IgD-negative memory B cell (primary cell): ENCODE data around the gene CLIC1. TPM values are rescaled to one million over a fixed set of nuclear protein-coding genes. Genes with fewer than 3 reads are reported as not detected.
"Not testable (repeated sequence)": the region's sequence is repeated elsewhere in the genome, so short reads cannot be mapped to it uniquely, and the experiment has no call there.

ENCODE experiments used
- H3K27ac Mint-ChIP-seq, 3 donors: one replicate each; pipeline ENCODE4 v1.8.0; 2020 to 2022; ENCODE audit warnings: mild to moderate bottlenecking in 3 of 3, mixed read lengths in 3 of 3, moderate library complexity in 1 of 3
- H3K27me3 Mint-ChIP-seq: one replicate; pipeline ENCODE4 v1.8.0; 2021; ENCODE audit warnings: mixed read lengths
- H3K36me3 Mint-ChIP-seq: one replicate; pipeline ENCODE4 v1.8.0; 2020; ENCODE audit warnings: mild to moderate bottlenecking, mixed read lengths
- H3K4me1 Mint-ChIP-seq, 3 donors: one replicate each; pipeline ENCODE4 v1.8.0; 2020 to 2022; ENCODE audit warnings: mixed read lengths in 3 of 3, mild to moderate bottlenecking in 1 of 3
- H3K4me3 Mint-ChIP-seq, 4 donors: one replicate each; pipeline ENCODE4 v1.8.0; 2020 to 2022; ENCODE audit warnings: mild to moderate bottlenecking in 4 of 4, mixed read lengths in 4 of 4, moderate library complexity in 3 of 4
- H3K9me3 Mint-ChIP-seq, 3 donors: one replicate each; pipeline ENCODE4 v1.8.0; 2020 to 2021; ENCODE audit warnings: mixed read lengths in 3 of 3, mild to moderate bottlenecking in 1 of 3
- polyA plus RNA-seq: library from polyadenylated mRNA; unstranded; fragments of 300-500 nt; fragmentation: Illumina TruSeq; gene quantifications from one replicate; pipeline ENCODE4 v1.2.3, GENCODE V29; 2021

Gene CLIC1
- polyA plus RNA-seq, 1 donor from 2014 or later = 861 TPM

GRCh38 chr6:31711233-31711632, 25.1 kb downstream of the CLIC1 start:
- Mint-ChIP-seq H3K4me1 (peaks cover 9 to 18% (median 16%) of the 10 kb centered on the region in 3 donors), H3K27ac (no peak overlapping the region), H3K27me3 (peaks cover 8% of the 10 kb centered on the region), H3K36me3 (peaks cover 3% of the 10 kb centered on the region), H3K9me3 (no peaks in the 10 kb centered on the region), H3K4me3 (peak overlapping the region in 3 of 4 donors; percentile 52 to 85 (median 57))

GRCh38 chr6:31710523-31711219, 25.7 kb downstream of the CLIC1 start:
- Mint-ChIP-seq H3K36me3 (peaks cover 3% of the 10 kb centered on the region), H3K27ac (no peak overlapping the region), H3K4me3 (peak overlapping the region in 1 of 4 donors; percentile 85), H3K9me3 (no peaks in the 10 kb centered on the region), H3K4me1 (peaks cover 9 to 18% (median 16%) of the 10 kb centered on the region in 3 donors), H3K27me3 (peaks cover 8% of the 10 kb centered on the region)

- H3K27ac Mint-ChIP-seq, H3K36me3 Mint-ChIP-seq, H3K27me3 Mint-ChIP-seq, H3K9me3 Mint-ChIP-seq, H3K4me3 Mint-ChIP-seq: not testable (repeated sequence)
- peaks cover 9 to 18% (median 16%) of the 10 kb centered on the region in 3 donors for H3K4me1 Mint-ChIP-seq
Measured at GRCh38 chr6:31709157-31709556, 27.2 kb downstream of the CLIC1 start.

- H3K4me1 Mint-ChIP-seq = peaks cover 12 to 21% (median 17%) of the 10 kb centered on the region in 3 donors
- peaks cover 8% of the 10 kb centered on the region for H3K27me3 Mint-ChIP-seq
- H3K27ac Mint-ChIP-seq = no peak overlapping the region
- H3K4me3 Mint-ChIP-seq = no peak overlapping the region
- H3K9me3 Mint-ChIP-seq = no peaks in the 10 kb centered on the region
- H3K36me3 Mint-ChIP-seq = peaks cover 3% of the 10 kb centered on the region
Measured at GRCh38 chr6:31708224-31708623, 28.1 kb downstream of the CLIC1 start.

GRCh38 chr6:31707701-31708100, 28.6 kb downstream of the CLIC1 start:
- H3K4me3 Mint-ChIP-seq = no peak overlapping the region
- peaks cover 3% of the 10 kb centered on the region for H3K36me3 Mint-ChIP-seq
- H3K27me3 Mint-ChIP-seq = peaks cover 8% of the 10 kb centered on the region
- H3K4me1 Mint-ChIP-seq = peaks cover 14 to 21% (median 17%) of the 10 kb centered on the region in 3 donors
- H3K27ac Mint-ChIP-seq = no peak overlapping the region
- no peaks in the 10 kb centered on the region for H3K9me3 Mint-ChIP-seq

- peaks cover 3% of the 10 kb centered on the region for H3K36me3 Mint-ChIP-seq
- no peaks in the 10 kb centered on the region for H3K9me3 Mint-ChIP-seq
- peaks cover 5 to 22% (median 16%) of the 10 kb centered on the region in 3 donors for H3K4me1 Mint-ChIP-seq
- peaks cover 4% of the 10 kb centered on the region for H3K27me3 Mint-ChIP-seq
- peak within 1 kb of the TSS in 1 of 3 donors; percentile 10 for H3K27ac Mint-ChIP-seq
- peak within 1 kb of the TSS in 1 of 4 donors; percentile 42 for H3K4me3 Mint-ChIP-seq
Measured at GRCh38 chr6:31706599-31706998, 29.7 kb downstream of the CLIC1 start, which contains the start of gene LY6G6F. Gene LY6G6F (plus strand): TSS chr6:31706866. CDS start chr6:31706907, 41 bp downstream.

GRCh38 chr6:31705931-31706330, 30.4 kb downstream of the CLIC1 start:
- Mint-ChIP-seq H3K27ac (no peak overlapping the region), H3K27me3 (peaks cover 4% of the 10 kb centered on the region), H3K9me3 (no peaks in the 10 kb centered on the region), H3K4me1 (peaks cover 5 to 22% (median 17%) of the 10 kb centered on the region in 3 donors), H3K36me3 (peaks cover 3% of the 10 kb centered on the region), H3K4me3 (peak overlapping the region in 1 of 4 donors; percentile 42)

- Mint-ChIP-seq H3K27ac (peak within 1 kb of the TSS; percentile 81 to 98 (median 98)), H3K9me3 (no peaks in the 10 kb centered on the region), H3K36me3 (no peaks in the 10 kb centered on the region), H3K27me3 (no peaks in the 10 kb centered on the region), H3K4me1 (peaks cover 5 to 22% (median 13%) of the 10 kb centered on the region in 3 donors), H3K4me3 (peak within 1 kb of the TSS; percentile 82 to 99 (median 98))
Measured at GRCh38 chr6:31702819-31703716, 33.3 kb downstream of the CLIC1 start, which contains the start of gene ABHD16A. Gene ABHD16A (minus strand): TSS chr6:31703324. CDS start chr6:31703281, 43 bp downstream.

GRCh38 chr6:31702405-31702818, 33.9 kb downstream of the CLIC1 start:
- no peaks in the 10 kb centered on the region for H3K9me3 Mint-ChIP-seq
- peaks cover 5 to 22% (median 13%) of the 10 kb centered on the region in 3 donors for H3K4me1 Mint-ChIP-seq
- H3K27me3 Mint-ChIP-seq = no peaks in the 10 kb centered on the region
- peak overlapping the region; percentile 81 to 98 (median 98) for H3K27ac Mint-ChIP-seq
- H3K36me3 Mint-ChIP-seq = no peaks in the 10 kb centered on the region
- peak overlapping the region; percentile 82 to 99 (median 98) for H3K4me3 Mint-ChIP-seq

- Mint-ChIP-seq H3K4me1 (peaks cover 5 to 22% (median 13%) of the 10 kb centered on the region in 3 donors), H3K4me3 (peak overlapping the region; percentile 82 to 99 (median 98)), H3K36me3 (no peaks in the 10 kb centered on the region), H3K27ac (peak overlapping the region; percentile 81 to 98 (median 98)), H3K9me3 (no peaks in the 10 kb centered on the region), H3K27me3 (no peaks in the 10 kb centered on the region)
Measured at GRCh38 chr6:31701666-31702404, 34.5 kb downstream of the CLIC1 start.

- H3K36me3 Mint-ChIP-seq = no peaks in the 10 kb centered on the region
- peak overlapping the region; percentile 41 to 99 (median 84) for H3K4me3 Mint-ChIP-seq
- H3K4me1 Mint-ChIP-seq = peaks cover 5 to 22% (median 13%) of the 10 kb centered on the region in 3 donors
- H3K27me3 Mint-ChIP-seq = no peaks in the 10 kb centered on the region
- peak overlapping the region in 2 of 3 donors; percentile 8 to 67 for H3K27ac Mint-ChIP-seq
- no peaks in the 10 kb centered on the region for H3K9me3 Mint-ChIP-seq
Measured at GRCh38 chr6:31700740-31701401, 35.5 kb downstream of the CLIC1 start.

GRCh38 chr6:31697555-31697954, 38.8 kb downstream of the CLIC1 start:
- peak overlapping the region in 1 of 4 donors; percentile 41 for H3K4me3 Mint-ChIP-seq

GRCh38 chr6:31693535-31693934, 42.8 kb downstream of the CLIC1 start:
- Mint-ChIP-seq H3K27me3 (no peaks in the 10 kb centered on the region), H3K9me3 (no peaks in the 10 kb centered on the region), H3K4me1 (peaks cover 8 to 17% (median 15%) of the 10 kb centered on the region in 3 donors), H3K27ac (no peak overlapping the region), H3K36me3 (no peaks in the 10 kb centered on the region), H3K4me3 (no peak overlapping the region)

More at GRCh38 chr6:31697555-31697954, 38.8 kb downstream of the CLIC1 start:
- H3K27me3 Mint-ChIP-seq = no peaks in the 10 kb centered on the region
- no peaks in the 10 kb centered on the region for H3K9me3 Mint-ChIP-seq
- H3K27ac Mint-ChIP-seq = peak overlapping the region; percentile 1 to 39 (median 36)
- no peaks in the 10 kb centered on the region for H3K36me3 Mint-ChIP-seq
- H3K4me1 Mint-ChIP-seq = peaks cover 0 to 18% (median 9%) of the 10 kb centered on the region in 3 donors

GRCh38 chr6:31692886-31693285, 43.4 kb downstream of the CLIC1 start:
- no peak overlapping the region for H3K4me3 Mint-ChIP-seq
- H3K27me3 Mint-ChIP-seq = no peaks in the 10 kb centered on the region
- H3K9me3 Mint-ChIP-seq = no peaks in the 10 kb centered on the region
- H3K4me1 Mint-ChIP-seq = peaks cover 8 to 17% (median 16%) of the 10 kb centered on the region in 3 donors
- peak overlapping the region in 1 of 3 donors; percentile 35 for H3K27ac Mint-ChIP-seq
- H3K36me3 Mint-ChIP-seq = no peaks in the 10 kb centered on the region
